GM12892 (cell line): ENCODE results near the gene SLC12A6.

Source experiments
- POLR2A ChIP-seq: IDR thresholded peaks from 2 replicates; pipeline ENCODE4 v1.6.1; 2011; ENCODE audit warnings: low read depth, low read length, control low read depth
- POLR2AphosphoS5 ChIP-seq: IDR thresholded peaks from 2 replicates; pipeline ENCODE4 v1.6.1; 2011; ENCODE audit warnings: low read depth, low read length, control low read depth
- TAF1 ChIP-seq: IDR thresholded peaks from 2 replicates; pipeline ENCODE4 v1.6.1; 2011; ENCODE audit warnings: low read depth, mild to moderate bottlenecking, control low read depth, low read length, borderline replicate concordance

DNA sequence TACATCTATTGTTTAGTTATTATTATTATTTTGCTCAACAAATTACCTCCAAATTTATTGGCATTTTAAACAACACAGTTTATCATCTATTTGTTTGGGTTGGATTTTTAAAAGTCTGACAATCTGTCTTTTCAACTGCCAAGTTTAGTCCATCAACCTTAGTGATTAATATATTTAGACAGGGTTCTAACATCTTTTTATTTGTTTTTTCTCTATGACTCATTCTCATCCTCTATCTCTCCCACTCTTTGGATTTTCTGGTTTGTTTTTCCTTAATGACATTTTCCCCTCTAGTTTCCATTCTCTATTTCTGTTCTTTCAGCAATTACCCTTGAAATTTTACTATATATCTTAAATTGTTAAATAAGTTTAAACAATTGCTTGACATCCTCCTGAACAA is 70.8 kb downstream of the SLC12A6 start:
- TF ChIP-seq POLR2AphosphoS5 (no peak), POLR2A (no peak), TAF1 (no peak)
